Fibroblast of lung (primary cell): ENCODE data around the gene CNTFR. TPM values are rescaled to one million over a fixed set of nuclear protein-coding genes. Genes with fewer than 3 reads are reported as not detected.

Experiments used
- DNase-seq, 2 donors: peaks; one replicate each; pipeline versions ENCODE4 v3.0.0 to v3.0.0-alpha.2; 2010; ENCODE audit warnings: low read depth in 2 of 2
- H2AFZ ChIP-seq: 2 replicates; pipeline ENCODE4 v1.5.1; 2012; ENCODE audit warnings: low read length, control low read depth, inconsistent platforms
- H3K27ac ChIP-seq: 2 replicates; pipeline ENCODE4 v1.5.1; 2011; ENCODE audit warnings: low read length, control low read depth; ENCODE audit not compliant: insufficient read depth
- H3K27me3 ChIP-seq: 2 replicates; pipeline ENCODE4 v1.5.1; 2011; ENCODE audit warnings: mild to moderate bottlenecking, low read length; ENCODE audit not compliant: control insufficient read depth, insufficient read depth
- H3K36me3 ChIP-seq: 2 replicates; pipeline ENCODE4 v1.5.1; 2011; ENCODE audit warnings: low read length; ENCODE audit not compliant: control insufficient read depth, insufficient read depth
- H3K4me1 ChIP-seq: 2 replicates; pipeline ENCODE4 v1.5.1; 2011; ENCODE audit warnings: low read length; ENCODE audit not compliant: control insufficient read depth, insufficient read depth; ENCODE audit errors: extremely low read depth
- H3K4me2 ChIP-seq: 2 replicates; pipeline ENCODE4 v1.5.1; 2011; ENCODE audit warnings: low read length, control low read depth; ENCODE audit not compliant: insufficient read depth; ENCODE audit errors: extremely low read depth
- H3K4me3 ChIP-seq, 4 experiments: fragments of 200-600 bp in 1 of 4; sonication (generic) in 1 of 4; replicated peaks in 1 of 4; 2 replicates each; pipeline ENCODE4 v1.5.1; 2011 to 2016; ENCODE audit warnings: low read length in 4 of 4, low read depth in 3 of 4, mild to moderate bottlenecking in 3 of 4, control low read depth in 2 of 4, inconsistent platforms in 1 of 4, mixed read lengths in 1 of 4; ENCODE audit not compliant: insufficient read depth in 1 of 4; ENCODE audit errors: control extremely low read depth in 1 of 4
- H3K79me2 ChIP-seq: 2 replicates; pipeline ENCODE4 v1.5.1; 2012; ENCODE audit warnings: mild to moderate bottlenecking, low read length, inconsistent platforms; ENCODE audit not compliant: control insufficient read depth, insufficient read depth
- H3K9ac ChIP-seq: 2 replicates; pipeline ENCODE4 v1.5.1; 2011; ENCODE audit warnings: mild to moderate bottlenecking, low read length, control low read depth; ENCODE audit not compliant: insufficient read depth
- H3K9me3 ChIP-seq: 2 replicates; pipeline ENCODE4 v1.5.1; 2012; ENCODE audit warnings: low read depth, low read length; ENCODE audit not compliant: control insufficient read depth, insufficient read depth
- H4K20me1 ChIP-seq: 2 replicates; pipeline ENCODE4 v1.5.1; 2011; ENCODE audit warnings: low read length; ENCODE audit not compliant: control insufficient read depth, insufficient read depth; ENCODE audit errors: extremely low read depth
- EZH2 ChIP-seq: IDR thresholded peaks from 2 replicates; pipeline ENCODE4 v1.5.1; 2012; ENCODE audit warnings: low read length, control low read depth, mild to moderate bottlenecking; ENCODE audit errors: missing control alignments
- polyA plus RNA-seq, 2 donors: library from polyadenylated mRNA; depleted of rRNA in 1 of 2; stranded (reverse) in 1 of 2; unstranded in 1 of 2; fragments of >200 nt; gene quantifications; 2 replicates each; pipeline ENCODE4 v1.2.1, GENCODE V29; 2011 to 2012; ENCODE audit warnings: missing spikeins in 1 of 2
- total RNA-seq: library from RNA; depleted of rRNA; stranded (reverse); fragments of >200 nt; gene quantifications from 2 replicates; pipeline ENCODE4 v1.2.1, GENCODE V29; 2014
- TF ChIP-seq, protein P1 (sequence below), 2 donors: IDR thresholded peaks in 1 of 2; conservative IDR thresholded peaks in 1 of 2; 1 replicate in 1 of 2; 2 replicates in 1 of 2; pipeline ENCODE4 v1.5.1; 2011 to 2012; ENCODE audit warnings: low read length in 2 of 2, control low read depth in 1 of 2, inconsistent platforms in 1 of 2, low read depth in 1 of 2, mild to moderate bottlenecking in 1 of 2

Gene CNTFR
- total and polyA plus RNA-seq, 2 donors (not counting 1 experiment from before 2014, with no cell fraction given) = not detected

DNA sequence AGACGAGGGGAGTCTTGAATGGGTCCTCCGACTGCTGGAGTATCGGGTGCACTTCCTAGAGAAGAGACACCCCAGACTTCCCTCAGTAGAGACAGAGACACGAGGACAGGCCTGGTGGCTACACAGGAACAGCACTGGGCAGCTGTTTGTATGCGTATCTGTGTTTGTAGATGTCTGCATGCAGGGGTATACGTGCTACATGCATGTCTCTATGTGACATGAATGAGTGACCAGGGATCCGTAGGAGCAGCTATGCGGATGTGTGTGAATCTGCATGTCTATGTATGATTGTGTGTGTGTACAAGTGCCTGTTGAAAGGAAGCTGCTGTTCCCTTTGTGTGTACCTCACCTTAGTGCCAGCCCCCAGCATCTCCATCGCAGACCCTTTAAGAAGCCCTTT lies 31.2 kb downstream of the CNTFR start:
- no peak for DNase-seq
- no peaks in the 10 kb centered on the region for H3K36me3 ChIP-seq
- no peak overlapping the region for H3K9ac ChIP-seq
- no peaks in the 10 kb centered on the region for H3K79me2 ChIP-seq
- H2AFZ ChIP-seq = no peak overlapping the region
- no peak overlapping the region for H3K27ac ChIP-seq
- H3K4me2 ChIP-seq = no peak overlapping the region
- H3K4me1 ChIP-seq = peaks cover 2% of the 10 kb centered on the region
- H4K20me1 ChIP-seq = no peaks in the 10 kb centered on the region
- H3K9me3 ChIP-seq = no peaks in the 10 kb centered on the region
- TF ChIP-seq, protein P1, sequence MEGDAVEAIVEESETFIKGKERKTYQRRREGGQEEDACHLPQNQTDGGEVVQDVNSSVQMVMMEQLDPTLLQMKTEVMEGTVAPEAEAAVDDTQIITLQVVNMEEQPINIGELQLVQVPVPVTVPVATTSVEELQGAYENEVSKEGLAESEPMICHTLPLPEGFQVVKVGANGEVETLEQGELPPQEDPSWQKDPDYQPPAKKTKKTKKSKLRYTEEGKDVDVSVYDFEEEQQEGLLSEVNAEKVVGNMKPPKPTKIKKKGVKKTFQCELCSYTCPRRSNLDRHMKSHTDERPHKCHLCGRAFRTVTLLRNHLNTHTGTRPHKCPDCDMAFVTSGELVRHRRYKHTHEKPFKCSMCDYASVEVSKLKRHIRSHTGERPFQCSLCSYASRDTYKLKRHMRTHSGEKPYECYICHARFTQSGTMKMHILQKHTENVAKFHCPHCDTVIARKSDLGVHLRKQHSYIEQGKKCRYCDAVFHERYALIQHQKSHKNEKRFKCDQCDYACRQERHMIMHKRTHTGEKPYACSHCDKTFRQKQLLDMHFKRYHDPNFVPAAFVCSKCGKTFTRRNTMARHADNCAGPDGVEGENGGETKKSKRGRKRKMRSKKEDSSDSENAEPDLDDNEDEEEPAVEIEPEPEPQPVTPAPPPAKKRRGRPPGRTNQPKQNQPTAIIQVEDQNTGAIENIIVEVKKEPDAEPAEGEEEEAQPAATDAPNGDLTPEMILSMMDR (conservative IDR thresholded peaks at IDR 0.05 in 1 of 2, IDR thresholded peaks at IDR 0.05 in 1 of 2; ENCODE audit: low read depth in 1 of 2, low read length in 2 of 2) = no peak
- TF ChIP-seq EZH2 = no peak
- H3K4me3 ChIP-seq = no peak overlapping the region
- H3K27me3 ChIP-seq = no peaks in the 10 kb centered on the region

- Histone ChIP-seq H3K9ac (no peak overlapping the region), H3K36me3 (no peaks in the 10 kb centered on the region), H2AFZ (no peak overlapping the region), H3K4me3 (no peak overlapping the region), H3K27ac (no peak overlapping the region), H3K4me1 (peaks cover 2% of the 10 kb centered on the region), H3K4me2 (no peak overlapping the region), H3K9me3 (no peaks in the 10 kb centered on the region), H3K79me2 (no peaks in the 10 kb centered on the region), H3K27me3 (no peaks in the 10 kb centered on the region), H4K20me1 (no peaks in the 10 kb centered on the region)
- DNase-seq = no peak
- TF ChIP-seq, protein P1 (conservative IDR thresholded peaks at IDR 0.05 in 1 of 2, IDR thresholded peaks at IDR 0.05 in 1 of 2; ENCODE audit: low read depth in 1 of 2, low read length in 2 of 2) = no peak
- TF ChIP-seq EZH2 = no peak
Measured at GRCh38 chr9:34557426-34558321, 31.9 kb downstream of the CNTFR start.

GRCh38 chr9:34556949-34557348 lies 32.6 kb downstream of the CNTFR start:
- no peaks in the 10 kb centered on the region for H3K9me3 ChIP-seq
- no peak overlapping the region for H3K9ac ChIP-seq
- no peaks in the 10 kb centered on the region for H3K79me2 ChIP-seq
- H4K20me1 ChIP-seq = no peaks in the 10 kb centered on the region
- H2AFZ ChIP-seq = no peak overlapping the region
- no peak for DNase-seq
- H3K4me2 ChIP-seq = no peak overlapping the region
- peaks cover 2% of the 10 kb centered on the region for H3K4me1 ChIP-seq
- no peak for TF ChIP-seq EZH2
- TF ChIP-seq, protein P1 (conservative IDR thresholded peaks at IDR 0.05 in 1 of 2, IDR thresholded peaks at IDR 0.05 in 1 of 2; ENCODE audit: low read depth in 1 of 2, low read length in 2 of 2) = no peak
- H3K27ac ChIP-seq = no peak overlapping the region
- H3K36me3 ChIP-seq = no peaks in the 10 kb centered on the region
- H3K27me3 ChIP-seq = no peaks in the 10 kb centered on the region
- H3K4me3 ChIP-seq = no peak overlapping the region
